Astrocyte (in vitro differentiated cells and primary cell): Measurements from ENCODE around the gene SLC2A13. TPM values are rescaled to one million over a fixed set of nuclear protein-coding genes. Genes with fewer than 3 reads are reported as not detected.

Source experiments
- DNase-seq: peaks from one replicate; pipeline ENCODE4 v3.0.0-alpha.2; 2010; ENCODE audit warnings: low read depth
- FAIRE-seq: peaks from 2 replicates; lab custom pipeline; 2011; peaks lifted over from hg19 to GRCh38; lab: Jason Lieb, UNC
- H2AFZ ChIP-seq: 2 replicates; pipeline ENCODE4 v1.6.0; 2012; ENCODE audit warnings: low read depth, low read length, inconsistent platforms
- H3K27ac ChIP-seq: 2 replicates; pipeline ENCODE4 v1.5.1; 2011; ENCODE audit warnings: low read depth, low read length, inconsistent platforms
- H3K27me3 ChIP-seq: 2 replicates; pipeline ENCODE4 v1.6.0; 2011; ENCODE audit warnings: low read length, inconsistent platforms; ENCODE audit not compliant: insufficient read depth
- H3K36me3 ChIP-seq: 2 replicates; pipeline ENCODE4 v1.5.1; 2011; ENCODE audit warnings: low read length, inconsistent platforms; ENCODE audit not compliant: insufficient read depth
- H3K4me1 ChIP-seq: 2 replicates; pipeline ENCODE4 v1.5.1; 2011; ENCODE audit warnings: low read length, inconsistent platforms; ENCODE audit not compliant: insufficient read depth
- H3K4me2 ChIP-seq: 2 replicates; pipeline ENCODE4 v1.6.0; 2012; ENCODE audit warnings: low read length, inconsistent platforms
- H3K4me3 ChIP-seq: 2 replicates; pipeline ENCODE4 v1.5.1; 2011; ENCODE audit warnings: low read depth, mild to moderate bottlenecking, low read length, inconsistent platforms; ENCODE audit not compliant: insufficient read depth
- H3K79me2 ChIP-seq: 2 replicates; pipeline ENCODE4 v1.6.0; 2012; ENCODE audit warnings: mild to moderate bottlenecking, low read length, inconsistent platforms; ENCODE audit not compliant: insufficient read depth
- H3K9ac ChIP-seq: 2 replicates; pipeline ENCODE4 v1.6.0; 2012; ENCODE audit warnings: mild to moderate bottlenecking, low read length, inconsistent platforms
- H3K9me3 ChIP-seq: 2 replicates; pipeline ENCODE4 v1.5.1; 2012; ENCODE audit warnings: low read depth, mild to moderate bottlenecking, low read length, inconsistent platforms; ENCODE audit not compliant: insufficient read depth
- H4K20me1 ChIP-seq: 2 replicates; pipeline ENCODE4 v1.6.0; 2012; ENCODE audit warnings: low read length, inconsistent platforms; ENCODE audit not compliant: insufficient read depth
- H3K27ac Mint-ChIP-seq: one replicate; pipeline ENCODE4 v1.8.0; 2021; ENCODE audit warnings: mild to moderate bottlenecking, mixed read lengths; ENCODE audit not compliant: unreplicated experiment
- H3K27me3 Mint-ChIP-seq: one replicate; pipeline ENCODE4 v1.8.0; 2021; ENCODE audit warnings: low read depth, mixed read lengths; ENCODE audit not compliant: unreplicated experiment
- H3K36me3 Mint-ChIP-seq: one replicate; pipeline ENCODE4 v1.8.0; 2021; ENCODE audit warnings: low read depth, mixed read lengths; ENCODE audit not compliant: unreplicated experiment
- H3K4me1 Mint-ChIP-seq: one replicate; pipeline ENCODE4 v1.8.0; 2021; ENCODE audit warnings: low read depth, mixed read lengths; ENCODE audit not compliant: unreplicated experiment
- H3K4me3 Mint-ChIP-seq: one replicate; pipeline ENCODE4 v1.8.0; 2021; ENCODE audit warnings: mild to moderate bottlenecking, moderate library complexity, mixed read lengths; ENCODE audit not compliant: unreplicated experiment
- H3K9me3 Mint-ChIP-seq: one replicate; pipeline ENCODE4 v1.8.0; 2021; ENCODE audit warnings: mild to moderate bottlenecking, mixed read lengths; ENCODE audit not compliant: unreplicated experiment
- EZH2 ChIP-seq: IDR thresholded peaks from 2 replicates; pipeline ENCODE4 v1.6.1; 2012; ENCODE audit warnings: mild to moderate bottlenecking, low read length, inconsistent platforms; ENCODE audit not compliant: insufficient read depth
- total RNA-seq: library from RNA; stranded (reverse); gene quantifications from 2 replicates; pipeline ENCODE4 v1.2.1, GENCODE V29; 2021
- TF ChIP-seq, protein P1 (sequence below): IDR thresholded peaks from 2 replicates; pipeline ENCODE4 v1.5.1; 2011; ENCODE audit warnings: low read depth, mild to moderate bottlenecking, inconsistent platforms, low read length, moderate library complexity; ENCODE audit not compliant: insufficient read depth

Gene SLC2A13
- total RNA-seq, 1 donor from 2014 or later, result 10.2 TPM

DNA sequence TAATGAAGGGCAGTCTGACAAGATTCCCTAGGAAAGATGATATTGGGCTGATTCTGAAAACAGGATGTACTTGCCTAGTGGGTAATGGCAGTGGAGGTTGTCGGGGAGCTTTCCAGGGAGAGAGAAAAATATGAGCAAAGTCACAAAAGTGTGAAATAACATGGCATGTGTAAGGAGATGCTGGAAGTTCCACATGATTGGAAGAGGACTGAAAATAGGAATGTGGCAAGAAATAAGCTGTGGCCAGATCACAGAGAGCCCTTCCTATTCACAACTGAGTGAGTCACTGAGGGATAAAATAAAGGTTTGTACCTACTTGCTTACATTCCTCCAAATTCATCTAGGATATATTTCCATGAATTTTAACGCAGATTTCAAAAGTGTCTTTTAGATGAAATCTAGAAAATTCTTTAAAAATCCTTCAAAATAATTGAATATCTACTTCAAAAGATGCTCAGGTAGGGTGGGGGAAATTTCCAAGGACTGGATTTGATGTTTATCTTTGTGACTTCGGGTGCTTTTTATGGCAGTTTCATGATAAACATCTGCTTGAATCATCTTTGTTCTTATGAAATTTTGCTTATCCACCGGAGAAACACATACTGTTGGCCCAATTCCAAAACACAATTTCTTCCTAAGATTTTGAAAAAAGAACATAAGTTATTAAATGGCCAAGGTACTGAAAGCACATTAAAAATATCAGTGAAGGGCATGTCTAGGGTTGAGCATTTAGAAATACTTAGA, 36.3 kb upstream of the SLC2A13 start:
- TF ChIP-seq EZH2, result no peak
- TF ChIP-seq, protein P1, sequence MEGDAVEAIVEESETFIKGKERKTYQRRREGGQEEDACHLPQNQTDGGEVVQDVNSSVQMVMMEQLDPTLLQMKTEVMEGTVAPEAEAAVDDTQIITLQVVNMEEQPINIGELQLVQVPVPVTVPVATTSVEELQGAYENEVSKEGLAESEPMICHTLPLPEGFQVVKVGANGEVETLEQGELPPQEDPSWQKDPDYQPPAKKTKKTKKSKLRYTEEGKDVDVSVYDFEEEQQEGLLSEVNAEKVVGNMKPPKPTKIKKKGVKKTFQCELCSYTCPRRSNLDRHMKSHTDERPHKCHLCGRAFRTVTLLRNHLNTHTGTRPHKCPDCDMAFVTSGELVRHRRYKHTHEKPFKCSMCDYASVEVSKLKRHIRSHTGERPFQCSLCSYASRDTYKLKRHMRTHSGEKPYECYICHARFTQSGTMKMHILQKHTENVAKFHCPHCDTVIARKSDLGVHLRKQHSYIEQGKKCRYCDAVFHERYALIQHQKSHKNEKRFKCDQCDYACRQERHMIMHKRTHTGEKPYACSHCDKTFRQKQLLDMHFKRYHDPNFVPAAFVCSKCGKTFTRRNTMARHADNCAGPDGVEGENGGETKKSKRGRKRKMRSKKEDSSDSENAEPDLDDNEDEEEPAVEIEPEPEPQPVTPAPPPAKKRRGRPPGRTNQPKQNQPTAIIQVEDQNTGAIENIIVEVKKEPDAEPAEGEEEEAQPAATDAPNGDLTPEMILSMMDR, result no peak
- Histone ChIP-seq H3K36me3 (no peaks in the 10 kb centered on the region), H3K27ac (no peak overlapping the region), H3K9ac (no peak overlapping the region), H3K27me3 (no peaks in the 10 kb centered on the region), H3K79me2 (no peaks in the 10 kb centered on the region), H3K4me2 (no peak overlapping the region), H3K4me3 (no peak overlapping the region), H3K4me1 (no peaks in the 10 kb centered on the region), H3K9me3 (no peaks in the 10 kb centered on the region), H2AFZ (no peak overlapping the region), H4K20me1 (no peaks in the 10 kb centered on the region)
- no peak for DNase-seq
- Mint-ChIP-seq H3K27me3 (no peaks in the 10 kb centered on the region), H3K9me3 (no peaks in the 10 kb centered on the region), H3K4me1 (peaks cover 8% of the 10 kb centered on the region), H3K27ac (no peak overlapping the region), H3K36me3 (no peaks in the 10 kb centered on the region), H3K4me3 (no peak overlapping the region)
- no peak for FAIRE-seq

DNA sequence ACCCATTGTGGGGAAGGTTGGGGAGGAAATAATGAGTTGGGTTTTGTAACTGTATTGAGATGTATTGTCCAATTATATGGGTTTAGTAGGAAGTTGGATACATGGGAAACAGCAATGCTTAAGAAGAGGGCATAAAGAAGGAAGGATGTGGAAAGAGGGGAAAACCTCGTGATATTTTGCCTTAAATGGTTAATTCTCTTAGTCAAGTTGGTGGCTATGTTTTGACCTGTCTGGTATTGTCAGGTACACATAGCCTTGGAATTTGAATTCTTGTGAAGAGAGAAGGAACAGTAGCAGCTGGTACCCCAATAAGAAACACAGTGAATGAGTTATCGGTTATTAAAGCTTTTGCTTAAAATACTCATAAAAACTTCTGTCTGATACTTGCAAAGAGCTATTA, 32.6 kb upstream of the SLC2A13 start:
- no peak overlapping the region for H3K4me2 ChIP-seq
- TF ChIP-seq, protein P1, result no peak
- no peak for TF ChIP-seq EZH2
- H3K27me3 ChIP-seq, result no peaks in the 10 kb centered on the region
- DNase-seq (no peak), FAIRE-seq (no peak)
- H3K9me3 ChIP-seq, result no peaks in the 10 kb centered on the region
- no peak overlapping the region for H3K4me3 ChIP-seq
- peaks cover 8% of the 10 kb centered on the region for H3K4me1 Mint-ChIP-seq
- no peaks in the 10 kb centered on the region for H3K9me3 Mint-ChIP-seq
- no peaks in the 10 kb centered on the region for H3K36me3 ChIP-seq
- H2AFZ ChIP-seq, result no peak overlapping the region
- no peak overlapping the region for H3K9ac ChIP-seq
- no peaks in the 10 kb centered on the region for H3K27me3 Mint-ChIP-seq
- H3K79me2 ChIP-seq, result no peaks in the 10 kb centered on the region
- H4K20me1 ChIP-seq, result no peaks in the 10 kb centered on the region
- H3K4me3 Mint-ChIP-seq, result no peak overlapping the region
- H3K4me1 ChIP-seq, result no peaks in the 10 kb centered on the region
- no peak overlapping the region for H3K27ac Mint-ChIP-seq
- no peak overlapping the region for H3K27ac ChIP-seq
- no peaks in the 10 kb centered on the region for H3K36me3 Mint-ChIP-seq

DNA sequence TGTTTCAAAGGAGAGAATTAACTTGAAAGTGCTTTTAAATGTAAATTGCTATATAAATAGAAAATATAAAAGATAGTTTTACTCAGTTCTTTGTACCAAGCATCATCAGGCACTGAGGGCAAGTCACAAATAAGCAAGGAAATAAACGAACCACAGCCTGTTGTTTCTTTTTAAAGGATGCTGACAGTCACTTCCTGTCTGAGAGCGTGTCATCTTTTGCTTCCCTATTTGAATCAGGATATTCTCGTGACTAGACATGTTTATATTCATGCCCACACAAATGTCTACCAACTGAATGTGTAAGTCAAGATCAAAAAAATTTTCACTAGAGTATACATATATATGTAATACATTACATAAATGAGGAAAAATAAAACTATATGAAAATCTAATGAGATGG, 31.4 kb upstream of the SLC2A13 start:
- Histone ChIP-seq H3K4me1 (no peaks in the 10 kb centered on the region), H3K36me3 (no peaks in the 10 kb centered on the region), H3K79me2 (no peaks in the 10 kb centered on the region), H3K4me3 (no peak overlapping the region), H2AFZ (no peak overlapping the region), H4K20me1 (no peaks in the 10 kb centered on the region), H3K4me2 (no peak overlapping the region), H3K9me3 (no peaks in the 10 kb centered on the region), H3K9ac (no peak overlapping the region), H3K27ac (no peak overlapping the region), H3K27me3 (no peaks in the 10 kb centered on the region)
- Mint-ChIP-seq H3K27ac (no peak overlapping the region), H3K36me3 (no peaks in the 10 kb centered on the region), H3K4me1 (peaks cover 8% of the 10 kb centered on the region), H3K4me3 (no peak overlapping the region), H3K9me3 (no peaks in the 10 kb centered on the region), H3K27me3 (no peaks in the 10 kb centered on the region)
- no peak for DNase-seq
- TF ChIP-seq, protein P1, result no peak
- no peak for TF ChIP-seq EZH2
- FAIRE-seq, result no peak
